HUES6 (cell line): ENCODE measurements around the gene POLR2J.

Source experiments
- H3K27ac ChIP-seq: 2 replicates; pipeline ENCODE4 v1.7.0; 2013; ENCODE audit warnings: low read depth, mild to moderate bottlenecking, low read length, inconsistent platforms
- H3K27me3 ChIP-seq: 2 replicates; pipeline ENCODE4 v1.6.1; 2013; ENCODE audit warnings: low read length; ENCODE audit not compliant: control insufficient read depth, insufficient read depth
- H3K36me3 ChIP-seq: 2 replicates; pipeline ENCODE4 v1.6.1; 2013; ENCODE audit warnings: low read length; ENCODE audit not compliant: control insufficient read depth, insufficient read depth
- H3K4me1 ChIP-seq: 2 replicates; pipeline ENCODE4 v1.6.1; 2013; ENCODE audit warnings: low read length; ENCODE audit not compliant: control insufficient read depth, insufficient read depth
- H3K4me3 ChIP-seq: 2 replicates; pipeline ENCODE4 v1.5.1; 2013; ENCODE audit warnings: low read depth, low read length
- H3K9ac ChIP-seq: one replicate; pipeline ENCODE4 v1.6.1; 2013; ENCODE audit warnings: mild to moderate bottlenecking, low read length
- H3K9me3 ChIP-seq: 2 replicates; pipeline ENCODE4 v1.6.1; 2013; ENCODE audit warnings: low read depth, low read length; ENCODE audit not compliant: control insufficient read depth, insufficient read depth

The POLR2J gene

GRCh38 chr7:102431617-102432298 lies 47.0 kb downstream of the POLR2J start:
- Histone ChIP-seq H3K27me3 (no peaks in the 10 kb centered on the region), H3K4me1 (peaks cover 29% of the 10 kb centered on the region), H3K9ac (peak overlapping the region; percentile 29), H3K4me3 (peak overlapping the region; percentile 16; the same call in 1 of the 2 replicates), H3K9me3 (no peaks in the 10 kb centered on the region), H3K27ac (peak overlapping the region; percentile 2; the same call in 1 of the 2 replicates), H3K36me3 (0 out of 2 replicates have a peak, but pooled peaks cover 2% of the 10 kb centered on the region)

GRCh38 chr7:102429141-102429899 lies 49.4 kb downstream of the POLR2J start:
- H3K9ac ChIP-seq, result no peak overlapping the region
- no peaks in the 10 kb centered on the region for H3K27me3 ChIP-seq
- H3K4me3 ChIP-seq, result no peak overlapping the region
- H3K9me3 ChIP-seq, result no peaks in the 10 kb centered on the region
- peaks cover 34% of the 10 kb centered on the region for H3K4me1 ChIP-seq
- peaks cover 24% of the 10 kb centered on the region for H3K36me3 ChIP-seq
- no peak overlapping the region for H3K27ac ChIP-seq

- no peak overlapping the region for H3K9ac ChIP-seq
- no peaks in the 10 kb centered on the region for H3K27me3 ChIP-seq
- H3K36me3 ChIP-seq, result peaks cover 29% of the 10 kb centered on the region
- no peaks in the 10 kb centered on the region for H3K9me3 ChIP-seq
- no peak overlapping the region for H3K27ac ChIP-seq
- H3K4me1 ChIP-seq, result peaks cover 35% of the 10 kb centered on the region
- H3K4me3 ChIP-seq, result no peak overlapping the region
These were observed 51.7 kb downstream of the POLR2J start for GRCh38 chr7:102427019-102427405.

GRCh38 chr7:102426268-102427018 lies 52.3 kb downstream of the POLR2J start:
- H3K27ac ChIP-seq, result no peak overlapping the region
- peaks cover 29% of the 10 kb centered on the region for H3K36me3 ChIP-seq
- H3K4me1 ChIP-seq, result peaks cover 30% of the 10 kb centered on the region
- H3K9me3 ChIP-seq, result no peaks in the 10 kb centered on the region
- no peaks in the 10 kb centered on the region for H3K27me3 ChIP-seq
- H3K4me3 ChIP-seq, result no peak overlapping the region
- H3K9ac ChIP-seq, result no peak overlapping the region

- no peak overlapping the region for H3K4me3 ChIP-seq
These were observed 53.0 kb downstream of the POLR2J start for GRCh38 chr7:102425639-102426267.

GRCh38 chr7:102424787-102425218 lies 53.9 kb downstream of the POLR2J start:
- Histone ChIP-seq H3K9me3 (no peaks in the 10 kb centered on the region), H3K36me3 (peaks cover 44% of the 10 kb centered on the region), H3K4me1 (peaks cover 29% of the 10 kb centered on the region; the same call in 1 of the 2 replicates), H3K27ac (no peak overlapping the region), H3K9ac (no peak overlapping the region), H3K4me3 (no peak overlapping the region), H3K27me3 (no peaks in the 10 kb centered on the region)

More at GRCh38 chr7:102425639-102426267, 53.0 kb downstream of the POLR2J start:
- Histone ChIP-seq H3K27me3 (no peaks in the 10 kb centered on the region), H3K27ac (no peak overlapping the region), H3K9ac (peak overlapping the region; percentile 12), H3K36me3 (peaks cover 35% of the 10 kb centered on the region), H3K9me3 (no peaks in the 10 kb centered on the region), H3K4me1 (peaks cover 25% of the 10 kb centered on the region; the same call in 1 of the 2 replicates)

GRCh38 chr7:102424129-102424551 lies 54.6 kb downstream of the POLR2J start:
- Histone ChIP-seq H3K9me3 (no peaks in the 10 kb centered on the region), H3K27me3 (no peaks in the 10 kb centered on the region), H3K4me1 (peaks cover 29% of the 10 kb centered on the region; the same call in 1 of the 2 replicates), H3K4me3 (no peak overlapping the region), H3K36me3 (peaks cover 50% of the 10 kb centered on the region), H3K9ac (peak overlapping the region; percentile 13), H3K27ac (peak overlapping the region; percentile 29; the same call in 1 of the 2 replicates)
